ENCODE results near the gene KDM4B.
"Not testable (repeated sequence)": the region's sequence is repeated elsewhere in the genome, so short reads cannot be mapped to it uniquely, and the experiment has no call there.

GRCh38 chr19:4941638-4942169 is 27.2 kb upstream of the KDM4B start:
- not testable (repeated sequence) for TF ChIP-seq EZH2phosphoT487 (IDR thresholded peaks at IDR 0.05; ENCODE audit: borderline replicate concordance, low read length); CTCF (IDR thresholded peaks at IDR 0.05; ENCODE audit: low read depth, low read length, poor library complexity, severe bottlenecking)
